GM18508 (cell line): Measurements from ENCODE around the gene PRMT2.

ENCODE experiments used
- ATAC-seq: cut with Tn5 transposase; IDR thresholded peaks from one replicate; pipeline ENCODE4 v1.9.1; 2021; ENCODE audit warnings: moderate number of reproducible peaks; ENCODE audit not compliant: insufficient read depth, unreplicated experiment

PRMT2 gene

GRCh38 chr21:46639489-46640386 lies 4.3 kb downstream of the PRMT2 start:
- ATAC-seq, result no peak

GRCh38 chr21:46641656-46642055 lies 6.2 kb downstream of the PRMT2 start:
- no peak for ATAC-seq

DNA sequence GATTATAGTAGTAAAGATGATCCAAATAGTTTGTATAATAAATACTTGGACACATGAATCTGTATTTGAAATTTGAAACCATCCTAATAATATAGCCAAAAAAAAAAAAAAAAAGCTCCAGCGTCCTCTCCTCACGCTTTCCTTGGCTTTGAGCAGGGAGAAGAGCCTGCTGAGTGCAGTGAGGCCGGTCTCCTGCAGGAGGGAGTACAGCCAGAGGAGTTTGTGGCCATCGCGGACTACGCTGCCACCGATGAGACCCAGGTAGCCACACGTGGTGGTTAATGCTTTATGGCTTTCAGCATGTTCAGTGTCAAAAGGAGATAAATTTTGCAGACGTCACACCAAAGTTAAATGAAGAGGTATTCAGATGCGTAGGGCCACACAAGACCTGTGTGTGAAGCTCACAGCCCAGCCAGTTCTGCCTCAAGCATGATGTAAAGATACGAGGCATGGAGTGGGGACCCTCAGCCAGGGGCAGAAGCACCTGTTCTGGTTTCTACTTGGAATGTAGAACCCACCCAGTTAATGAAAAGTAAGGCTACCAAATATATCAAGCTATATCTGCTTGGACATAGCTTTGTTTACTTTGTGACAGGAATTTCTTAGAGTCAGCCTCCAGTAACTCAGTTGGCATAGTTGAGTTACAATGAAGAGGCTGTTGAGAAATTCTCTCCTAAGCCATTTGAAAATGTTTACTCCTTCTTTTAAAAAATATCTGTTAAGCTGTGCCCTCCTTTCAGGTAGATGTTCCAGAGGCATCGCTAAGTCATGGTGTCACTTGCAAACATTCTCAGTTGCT lies 8.1 kb downstream of the PRMT2 start:
- no peak for ATAC-seq

GRCh38 chr21:46645840-46646239 lies 10.4 kb downstream of the PRMT2 start:
- no peak for ATAC-seq

- ATAC-seq, result no peak
Measured at GRCh38 chr21:46646541-46647154, 11.2 kb downstream of the PRMT2 start.

- ATAC-seq, result no peak
Measured at GRCh38 chr21:46648539-46648938, 13.1 kb downstream of the PRMT2 start.

- no peak for ATAC-seq
Measured at GRCh38 chr21:46649356-46649755, 13.9 kb downstream of the PRMT2 start.

- no peak for ATAC-seq
Measured at GRCh38 chr21:46650476-46651098, 15.1 kb downstream of the PRMT2 start.

GRCh38 chr21:46651121-46651520 lies 15.6 kb downstream of the PRMT2 start:
- no peak for ATAC-seq

- ATAC-seq, result no peak
Measured at GRCh38 chr21:46655230-46655629, 19.8 kb downstream of the PRMT2 start.

DNA sequence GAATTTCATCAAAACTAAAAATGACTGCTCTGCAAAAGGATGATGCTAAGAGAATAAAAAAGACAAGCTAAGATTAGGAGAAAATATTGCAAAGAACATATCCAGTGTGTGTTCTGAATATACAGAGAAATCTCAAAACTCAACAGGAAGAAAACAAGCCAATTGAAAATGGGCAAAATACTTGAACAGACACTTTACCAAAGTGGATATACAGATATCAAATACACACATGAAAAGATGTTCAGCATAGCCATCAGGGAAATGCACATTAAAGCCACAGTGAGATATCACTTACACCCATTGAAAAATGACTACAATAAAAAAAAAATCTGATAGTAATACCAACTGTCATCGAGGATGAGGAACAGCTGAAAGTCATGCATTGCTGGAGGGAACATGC lies 21.3 kb downstream of the PRMT2 start:
- no peak for ATAC-seq

- no peak for ATAC-seq
Measured at GRCh38 chr21:46660505-46660904, 25.0 kb downstream of the PRMT2 start.

DNA sequence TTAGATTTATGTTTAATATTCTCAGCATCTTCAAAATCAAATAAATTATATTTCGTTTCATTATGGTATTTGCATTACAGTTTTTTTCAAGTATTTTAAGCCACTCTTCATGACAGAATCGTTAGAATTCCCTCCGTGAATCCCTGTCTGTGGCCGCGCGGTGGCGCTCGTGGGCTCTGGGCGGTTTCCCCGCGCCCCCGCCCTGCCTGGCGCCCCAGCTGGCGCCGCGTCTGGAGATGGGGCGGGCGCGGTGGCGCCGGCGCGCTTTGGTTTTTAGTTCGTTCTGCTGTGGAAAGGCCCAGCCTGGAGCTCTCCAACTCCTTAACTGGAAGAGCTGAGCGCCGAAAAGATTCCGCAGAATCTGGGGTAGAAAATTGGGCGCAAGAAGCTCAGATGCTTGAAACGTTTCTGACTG lies 25.7 kb downstream of the PRMT2 start:
- ATAC-seq, result no peak

- ATAC-seq, result no peak
Measured at GRCh38 chr21:46661642-46662366, 26.3 kb downstream of the PRMT2 start.

- no peak for ATAC-seq
Measured at GRCh38 chr21:46662367-46662654, 26.8 kb downstream of the PRMT2 start.

- ATAC-seq, result no peak
Measured at GRCh38 chr21:46662765-46663500, 27.5 kb downstream of the PRMT2 start.

DNA sequence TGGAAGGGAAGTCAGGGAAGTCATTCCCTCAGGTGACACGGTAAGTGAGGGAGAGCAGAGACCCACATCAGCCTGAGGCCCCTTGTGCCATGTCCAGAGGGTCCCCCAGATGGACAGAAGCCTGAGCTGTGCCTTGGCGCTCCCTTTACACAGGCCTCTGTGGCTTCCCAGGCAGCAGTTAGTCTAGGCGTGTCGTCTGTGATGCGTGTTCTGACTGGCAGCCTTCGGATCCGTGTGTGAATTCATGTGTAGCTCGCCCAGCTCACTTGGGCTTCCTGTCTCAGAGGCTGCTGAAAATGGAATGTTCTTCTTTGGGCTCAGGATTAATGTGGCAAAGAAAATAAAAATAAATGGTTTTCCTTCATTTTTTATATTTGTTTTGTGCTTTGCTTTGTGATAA lies 28.3 kb downstream of the PRMT2 start:
- ATAC-seq, result no peak

- no peak for ATAC-seq
Measured at GRCh38 chr21:46664316-46664995, 29.0 kb downstream of the PRMT2 start.

DNA sequence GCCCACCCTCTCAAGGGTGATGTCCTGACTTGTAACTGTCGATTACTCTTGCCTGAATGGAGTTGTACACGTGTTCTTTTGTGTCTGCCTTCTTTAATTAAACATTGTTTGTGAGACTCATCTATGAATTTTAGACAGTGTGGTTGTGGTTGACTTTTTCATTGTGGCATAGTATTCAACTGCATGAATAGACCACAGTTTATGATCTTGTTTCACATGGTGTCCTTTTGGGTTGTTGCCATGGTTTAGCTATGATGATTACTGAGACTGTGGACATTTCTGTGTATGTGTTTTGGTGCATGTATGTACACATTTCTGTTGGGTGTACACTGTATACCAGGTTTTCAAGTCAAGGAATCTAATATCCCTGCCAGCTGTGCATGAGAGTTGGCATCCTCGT lies 30.1 kb downstream of the PRMT2 start:
- ATAC-seq, result no peak
